ENCODE results near the gene TNKS1BP1. TPM values are rescaled to one million over a fixed set of nuclear protein-coding genes. Genes with fewer than 3 reads are reported as not detected.

Gene TNKS1BP1
- total and polyA plus RNA-seq, 4 experiments from 2014 or later, result 0.52 to 23.7 (median 10.9) TPM

GRCh38 chr11:57359396-57359795 lies 34.6 kb upstream of the TNKS1BP1 start:
- no peak overlapping the region for H3K27ac Mint-ChIP-seq
- DNase-seq, result no peak
- Histone ChIP-seq H3K36me3 (ENCODE audit: insufficient read depth, low read length) (no peaks in the 10 kb centered on the region), H3K4me1 (ENCODE audit: insufficient read depth, low read length) (no peaks in the 10 kb centered on the region), H3K9me3 (ENCODE audit: control insufficient read depth in 1 of 2, low read length in 2 of 2) (no peaks in the 10 kb centered on the region), H3K27me3 (ENCODE audit: insufficient read depth, low read length) (no peaks in the 10 kb centered on the region), H3K4me3 (ENCODE audit: low read length in 2 of 2) (no peak overlapping the region), H3K27ac (ENCODE audit: low read depth, low read length) (no peak overlapping the region)
- H3K27me3 Mint-ChIP-seq, result peaks cover 10 to 16% of the 10 kb centered on the region in 2 donors
- no peaks in the 10 kb centered on the region for H3K36me3 Mint-ChIP-seq
- H3K9me3 Mint-ChIP-seq, result no peaks in the 10 kb centered on the region
- intact Hi-C loops (cut with micrococcal nuclease), result no loop called here
- H3K4me3 Mint-ChIP-seq, result no peak overlapping the region
- POLR2A ChIA-PET (ENCODE audit: partially characterized antibody), result no interaction called here
- CTCF ChIA-PET (ENCODE audit: partially characterized antibody), result interaction anchor here (0.6 to 7.8 kb wide), 4 partner anchors 11 to 134 kb away, joined by 4 to 70 read pairs (median 6); no protein-coding TSS in a partner anchor
- no peaks in the 10 kb centered on the region for H3K4me1 Mint-ChIP-seq

DNA sequence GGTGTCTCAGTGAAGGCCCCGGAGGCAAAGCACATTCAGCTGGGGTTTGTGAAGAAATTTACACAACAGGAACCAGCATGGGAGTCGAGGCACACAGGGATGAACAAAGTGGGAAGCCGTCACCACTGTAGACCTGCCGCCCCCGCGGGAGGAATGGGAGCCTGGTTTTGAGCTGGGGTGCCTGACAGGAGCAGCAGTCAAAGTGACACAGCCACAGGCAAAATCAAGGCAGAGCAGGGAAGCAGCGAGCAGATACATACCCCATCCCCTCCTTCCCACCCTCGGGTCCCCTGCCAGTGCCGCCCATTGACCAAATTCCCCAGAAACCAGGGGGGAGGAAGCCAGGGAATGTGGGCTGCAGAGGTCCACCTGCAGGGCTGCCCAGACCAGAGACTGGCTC lies 34.2 kb upstream of the TNKS1BP1 start:
- H3K27ac ChIP-seq (ENCODE audit: low read depth, low read length), result no peak overlapping the region
- no peaks in the 10 kb centered on the region for H3K9me3 ChIP-seq (ENCODE audit: control insufficient read depth in 1 of 2, low read length in 2 of 2)
- DNase-seq, result no peak
- Mint-ChIP-seq H3K4me1 (no peaks in the 10 kb centered on the region), H3K27ac (no peak overlapping the region), H3K36me3 (no peaks in the 10 kb centered on the region), H3K27me3 (peaks cover 10 to 16% of the 10 kb centered on the region in 2 donors), H3K9me3 (no peaks in the 10 kb centered on the region), H3K4me3 (no peak overlapping the region)
- CTCF ChIA-PET (ENCODE audit: partially characterized antibody), result interaction anchor here (0.6 to 7.8 kb wide), 4 partner anchors 11 to 135 kb away, joined by 4 to 70 read pairs (median 6); no protein-coding TSS in a partner anchor
- intact Hi-C loops (cut with micrococcal nuclease), result no loop called here
- H3K4me3 ChIP-seq (ENCODE audit: low read length in 2 of 2), result no peak overlapping the region
- POLR2A ChIA-PET (ENCODE audit: partially characterized antibody), result no interaction called here
- H3K36me3 ChIP-seq (ENCODE audit: insufficient read depth, low read length), result no peaks in the 10 kb centered on the region
- H3K4me1 ChIP-seq (ENCODE audit: insufficient read depth, low read length), result no peaks in the 10 kb centered on the region
- H3K27me3 ChIP-seq (ENCODE audit: insufficient read depth, low read length), result no peaks in the 10 kb centered on the region

DNA sequence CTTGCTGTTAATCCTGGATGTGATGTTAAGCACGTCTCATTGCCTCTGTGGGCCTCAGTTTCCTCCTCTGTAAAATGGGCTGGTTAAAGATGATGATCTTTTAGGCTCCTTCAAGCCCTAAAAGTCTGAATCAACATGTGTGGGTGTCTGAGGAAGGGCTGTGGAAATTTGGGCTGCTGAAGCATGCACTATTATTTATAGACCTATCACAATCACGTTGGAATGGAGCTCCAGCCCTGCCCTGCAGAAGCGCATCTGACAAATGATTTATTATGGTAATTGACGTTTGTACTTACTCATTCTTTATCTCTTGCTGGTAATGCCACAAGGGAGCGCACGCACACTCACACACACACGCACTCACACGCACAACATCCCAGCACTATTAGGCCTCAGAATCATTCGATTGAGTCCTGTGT lies 33.8 kb upstream of the TNKS1BP1 start:
- no peak overlapping the region for H3K4me3 Mint-ChIP-seq
- H3K36me3 Mint-ChIP-seq, result no peaks in the 10 kb centered on the region
- CTCF ChIA-PET (ENCODE audit: partially characterized antibody), result interaction anchor here (7.8 kb wide), 1 partner anchor 10 kb away, joined by 70 read pairs; no protein-coding TSS in a partner anchor
- DNase-seq, result no peak
- H3K9me3 Mint-ChIP-seq, result no peaks in the 10 kb centered on the region
- POLR2A ChIA-PET (ENCODE audit: partially characterized antibody), result no interaction called here
- intact Hi-C loops (cut with micrococcal nuclease), result no loop called here
- Histone ChIP-seq H3K27me3 (ENCODE audit: insufficient read depth, low read length) (no peaks in the 10 kb centered on the region), H3K4me1 (ENCODE audit: insufficient read depth, low read length) (no peaks in the 10 kb centered on the region), H3K27ac (ENCODE audit: low read depth, low read length) (no peak overlapping the region), H3K36me3 (ENCODE audit: insufficient read depth, low read length) (no peaks in the 10 kb centered on the region), H3K9me3 (ENCODE audit: control insufficient read depth in 1 of 2, low read length in 2 of 2) (no peaks in the 10 kb centered on the region), H3K4me3 (ENCODE audit: low read length in 2 of 2) (no peak overlapping the region)
- H3K27me3 Mint-ChIP-seq, result peaks cover 7 to 16% of the 10 kb centered on the region in 2 donors
- H3K27ac Mint-ChIP-seq, result peak overlapping the region in 1 of 7 donors; percentile 36
- no peaks in the 10 kb centered on the region for H3K4me1 Mint-ChIP-seq

- no peak for DNase-seq
- no peak overlapping the region for H3K27ac ChIP-seq (ENCODE audit: low read depth, low read length)
- POLR2A ChIA-PET (ENCODE audit: partially characterized antibody), result no interaction called here
- CTCF ChIA-PET (ENCODE audit: partially characterized antibody), result interaction anchor here (0.7 to 7.8 kb wide), 2 partner anchors 10 to 279 kb away, joined by 3 to 70 read pairs; no protein-coding TSS in a partner anchor
- no peak overlapping the region for H3K4me3 ChIP-seq (ENCODE audit: low read length in 2 of 2)
- H3K36me3 Mint-ChIP-seq, result no peaks in the 10 kb centered on the region
- H3K27me3 ChIP-seq (ENCODE audit: insufficient read depth, low read length), result no peaks in the 10 kb centered on the region
- peaks cover 7 to 13% of the 10 kb centered on the region in 2 donors for H3K27me3 Mint-ChIP-seq
- no peaks in the 10 kb centered on the region for H3K36me3 ChIP-seq (ENCODE audit: insufficient read depth, low read length)
- intact Hi-C loops (cut with micrococcal nuclease), result no loop called here
- no peak overlapping the region for H3K27ac Mint-ChIP-seq
- H3K9me3 Mint-ChIP-seq, result no peaks in the 10 kb centered on the region
- H3K9me3 ChIP-seq (ENCODE audit: control insufficient read depth in 1 of 2, low read length in 2 of 2), result no peaks in the 10 kb centered on the region
- H3K4me1 Mint-ChIP-seq, result no peaks in the 10 kb centered on the region
- H3K4me3 Mint-ChIP-seq, result no peak overlapping the region
- H3K4me1 ChIP-seq (ENCODE audit: insufficient read depth, low read length), result no peaks in the 10 kb centered on the region
Observed at GRCh38 chr11:57357856-57358255, 33.1 kb upstream of the TNKS1BP1 start.

- H3K9me3 ChIP-seq (ENCODE audit: control insufficient read depth in 1 of 2, low read length in 2 of 2), result no peaks in the 10 kb centered on the region
- POLR2A ChIA-PET (ENCODE audit: partially characterized antibody), result no interaction called here
- no peak overlapping the region for H3K4me3 ChIP-seq (ENCODE audit: low read length in 2 of 2)
- intact Hi-C loops (cut with micrococcal nuclease), result no loop called here
- Mint-ChIP-seq H3K36me3 (no peaks in the 10 kb centered on the region), H3K27ac (no peak overlapping the region), H3K4me1 (no peaks in the 10 kb centered on the region), H3K27me3 (peaks cover 7 to 13% of the 10 kb centered on the region in 2 donors), H3K4me3 (no peak overlapping the region), H3K9me3 (no peaks in the 10 kb centered on the region)
- no peak overlapping the region for H3K27ac ChIP-seq (ENCODE audit: low read depth, low read length)
- CTCF ChIA-PET (ENCODE audit: partially characterized antibody), result interaction anchor here (7.8 kb wide), 1 partner anchor 9 kb away, joined by 70 read pairs; no protein-coding TSS in a partner anchor
- DNase-seq, result no peak
- no peaks in the 10 kb centered on the region for H3K27me3 ChIP-seq (ENCODE audit: insufficient read depth, low read length)
- no peaks in the 10 kb centered on the region for H3K36me3 ChIP-seq (ENCODE audit: insufficient read depth, low read length)
- no peaks in the 10 kb centered on the region for H3K4me1 ChIP-seq (ENCODE audit: insufficient read depth, low read length)
Observed at GRCh38 chr11:57357310-57357709, 32.6 kb upstream of the TNKS1BP1 start.

DNA sequence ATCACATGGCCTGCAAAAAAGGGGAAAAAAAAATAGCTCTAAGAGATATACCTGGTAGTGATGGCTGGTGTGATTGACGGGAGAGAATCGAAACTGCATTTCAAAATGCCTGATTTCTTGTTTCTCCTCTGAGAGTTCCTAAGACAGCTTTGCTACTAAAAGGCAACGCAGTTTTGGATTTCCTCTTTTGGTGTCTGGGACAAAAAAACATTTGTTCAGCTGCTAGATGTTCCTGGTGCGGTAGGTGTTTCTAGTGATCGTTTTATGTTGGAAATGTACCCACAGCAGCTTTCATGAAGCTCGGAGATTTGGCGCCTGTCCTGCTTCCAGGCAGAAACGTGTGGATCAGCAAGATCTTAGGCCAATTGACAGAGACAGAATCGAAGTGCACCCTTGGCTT lies 31.5 kb upstream of the TNKS1BP1 start:
- Mint-ChIP-seq H3K27ac (no peak overlapping the region), H3K36me3 (no peaks in the 10 kb centered on the region), H3K4me3 (no peak overlapping the region), H3K9me3 (peaks cover 0 to under 1% (median 0%) of the 10 kb centered on the region in 8 donors), H3K27me3 (peaks cover 5 to 10% of the 10 kb centered on the region in 2 donors), H3K4me1 (no peaks in the 10 kb centered on the region)
- H3K4me1 ChIP-seq (ENCODE audit: insufficient read depth, low read length), result no peaks in the 10 kb centered on the region
- no peaks in the 10 kb centered on the region for H3K9me3 ChIP-seq (ENCODE audit: control insufficient read depth in 1 of 2, low read length in 2 of 2)
- H3K27me3 ChIP-seq (ENCODE audit: insufficient read depth, low read length), result no peaks in the 10 kb centered on the region
- H3K36me3 ChIP-seq (ENCODE audit: insufficient read depth, low read length), result no peaks in the 10 kb centered on the region
- H3K27ac ChIP-seq (ENCODE audit: low read depth, low read length), result no peak overlapping the region
- no peak for DNase-seq
- H3K4me3 ChIP-seq (ENCODE audit: low read length in 2 of 2), result no peak overlapping the region
- CTCF ChIA-PET (ENCODE audit: partially characterized antibody), result interaction anchor here (1.3 to 7.8 kb wide), 2 partner anchors 8 to 137 kb away, joined by 3 to 70 read pairs; no protein-coding TSS in a partner anchor
- intact Hi-C loops (cut with micrococcal nuclease), result no loop called here
- POLR2A ChIA-PET (ENCODE audit: partially characterized antibody), result no interaction called here

- H3K27ac ChIP-seq (ENCODE audit: low read depth, low read length), result no peak overlapping the region
- ChIA-PET POLR2A (ENCODE audit: partially characterized antibody) (no interaction called here), CTCF (ENCODE audit: partially characterized antibody) (no interaction called here)
- intact Hi-C loops (cut with micrococcal nuclease), result no loop called here
- Mint-ChIP-seq H3K36me3 (no peaks in the 10 kb centered on the region), H3K4me3 (no peak overlapping the region), H3K9me3 (peaks cover 0 to 2% (median 0%) of the 10 kb centered on the region in 8 donors), H3K27me3 (peaks cover 7 to 12% of the 10 kb centered on the region in 2 donors), H3K27ac (no peak overlapping the region), H3K4me1 (peaks cover 0 to 5% (median 2%) of the 10 kb centered on the region in 4 donors)
- no peak for DNase-seq
- H3K4me3 ChIP-seq (ENCODE audit: low read length in 2 of 2), result no peak overlapping the region
- H3K36me3 ChIP-seq (ENCODE audit: insufficient read depth, low read length), result no peaks in the 10 kb centered on the region
- no peaks in the 10 kb centered on the region for H3K9me3 ChIP-seq (ENCODE audit: control insufficient read depth in 1 of 2, low read length in 2 of 2)
- H3K4me1 ChIP-seq (ENCODE audit: insufficient read depth, low read length), result no peaks in the 10 kb centered on the region
- no peaks in the 10 kb centered on the region for H3K27me3 ChIP-seq (ENCODE audit: insufficient read depth, low read length)
Observed at GRCh38 chr11:57354699-57355098, 29.9 kb upstream of the TNKS1BP1 start.
